Endothelial cell of umbilical vein (primary cell): ENCODE measurements around the gene GLRA2. TPM values are rescaled to one million over a fixed set of nuclear protein-coding genes. Genes with fewer than 3 reads are reported as not detected.

Experiments used
- BruUV-seq: library from RNA; stranded (reverse); fragments of 400-500 nt; replicated peaks from 2 replicates; lab custom pipeline; 2021; lab: Mats Ljungman, UMichigan
- CTCF ChIA-PET: fragments of 300-600, 350-600 bp; sonication (Branson Sonifier 250); formaldehyde crosslinking; loops from one replicate; lab custom pipeline; 2021; ENCODE audit warnings: antibody characterized with exemption, inconsistent platforms; lab: Charles Lee
- POLR2A ChIA-PET: fragments of 300-600, 350-600 bp; sonication (Branson Sonifier 250); formaldehyde crosslinking; loops from one replicate; lab custom pipeline; 2021; ENCODE audit warnings: antibody characterized with exemption, inconsistent platforms; lab: Charles Lee
- DNase-seq: peaks from one replicate; pipeline ENCODE4 v3.0.0-alpha.2; 2011; ENCODE audit warnings: low read depth, low spot score
- FAIRE-seq: peaks from 2 replicates; lab custom pipeline; 2011; peaks lifted over from hg19 to GRCh38; lab: Jason Lieb, UNC
- H2AFZ ChIP-seq: 2 replicates; pipeline ENCODE4 v1.6.0; 2012; ENCODE audit warnings: low read depth, low read length, control low read depth, inconsistent platforms
- H3K27ac ChIP-seq: 2 replicates; pipeline ENCODE4 v1.5.1; 2011; ENCODE audit warnings: low read depth, mild to moderate bottlenecking, control low read depth, low read length, moderate library complexity; ENCODE audit not compliant: insufficient read depth
- H3K27me3 ChIP-seq, 2 experiments: 2 replicates each; pipeline versions ENCODE4 v1.6.0 to v1.6.1; 2011; ENCODE audit warnings: low read length in 2 of 2, mixed read lengths in 1 of 2; ENCODE audit not compliant: control insufficient read depth in 2 of 2, insufficient read depth in 2 of 2
- H3K36me3 ChIP-seq, 2 experiments: 2 replicates in 1 of 2; 3 replicates in 1 of 2; pipeline ENCODE4 v1.5.1; 2011; ENCODE audit warnings: low read length in 2 of 2, mild to moderate bottlenecking in 1 of 2, moderate library complexity in 1 of 2; ENCODE audit not compliant: control insufficient read depth in 2 of 2, insufficient read depth in 2 of 2; ENCODE audit errors: extremely low read depth in 1 of 2
- H3K4me1 ChIP-seq: 3 replicates; pipeline ENCODE4 v1.5.1; 2011; ENCODE audit warnings: mild to moderate bottlenecking, low read length; ENCODE audit not compliant: control insufficient read depth, insufficient read depth; ENCODE audit errors: extremely low read depth
- H3K4me2 ChIP-seq: 2 replicates; pipeline ENCODE4 v1.6.1; 2011; ENCODE audit warnings: low read length, control low read depth, mixed read lengths; ENCODE audit not compliant: insufficient read depth
- H3K4me3 ChIP-seq, 3 experiments: fragments of 200-600 bp in 1 of 3; sonication (generic), shearing (Covaris generic) in 1 of 3; replicated peaks in 1 of 3; 2 replicates each; pipeline ENCODE4 v1.5.1; 2011 to 2016; ENCODE audit warnings: control low read depth in 3 of 3, low read length in 3 of 3, mild to moderate bottlenecking in 2 of 3, inconsistent platforms in 1 of 3, low read depth in 1 of 3, moderate library complexity in 1 of 3; ENCODE audit not compliant: insufficient read depth in 1 of 3
- H3K79me2 ChIP-seq: 2 replicates; pipeline ENCODE4 v1.6.0; 2012; ENCODE audit warnings: low read length, inconsistent platforms; ENCODE audit not compliant: control insufficient read depth, insufficient read depth
- H3K9ac ChIP-seq: replicated peaks from 2 replicates; pipeline ENCODE3; 2011; ENCODE audit warnings: low read length, control low read depth; ENCODE audit not compliant: insufficient read depth; ENCODE audit errors: extremely low read depth
- H3K9me1 ChIP-seq: replicated peaks from 3 replicates; pipeline ENCODE4 v1.6.0; 2011; ENCODE audit warnings: mild to moderate bottlenecking, low read length; ENCODE audit not compliant: control insufficient read depth, insufficient read depth; ENCODE audit errors: extremely low read depth
- H3K9me3 ChIP-seq: replicated peaks from 2 replicates; pipeline ENCODE4 v1.5.1; 2012; ENCODE audit warnings: low read length, inconsistent platforms; ENCODE audit not compliant: control insufficient read depth, insufficient read depth
- H4K20me1 ChIP-seq: replicated peaks from 2 replicates; pipeline ENCODE3; 2011; ENCODE audit warnings: mild to moderate bottlenecking, low read length; ENCODE audit not compliant: control insufficient read depth, insufficient read depth; ENCODE audit errors: extremely low read depth
- EZH2 ChIP-seq: IDR thresholded peaks from 2 replicates; pipeline ENCODE4 v1.6.1; 2012; ENCODE audit warnings: borderline replicate concordance, low read depth, mild to moderate bottlenecking, moderate library complexity, low read length, inconsistent platforms; ENCODE audit not compliant: severe bottlenecking
- FOS ChIP-seq: IDR thresholded peaks from 2 replicates; pipeline ENCODE4 v1.6.1; 2011; ENCODE audit warnings: mild to moderate bottlenecking, low read length, moderate library complexity, borderline replicate concordance; ENCODE audit not compliant: insufficient read depth
- GATA2 ChIP-seq: IDR thresholded peaks from 2 replicates; pipeline ENCODE4 v1.7.0; 2011; ENCODE audit warnings: low read depth, mild to moderate bottlenecking, moderate library complexity, mixed read lengths, low read length; ENCODE audit not compliant: insufficient read length, insufficient read depth
- JUN ChIP-seq: IDR thresholded peaks from 2 replicates; pipeline ENCODE4 v1.6.1; 2011; ENCODE audit warnings: borderline replicate concordance, low read depth; ENCODE audit not compliant: insufficient read length, insufficient read depth
- MYC ChIP-seq: IDR thresholded peaks from one replicate; pipeline ENCODE4 v1.6.1; 2011; ENCODE audit warnings: mild to moderate bottlenecking, low read depth, low read length
- POLR2A ChIP-seq: IDR thresholded peaks from 2 replicates; pipeline ENCODE4 v1.6.1; 2012; ENCODE audit warnings: low read depth, mild to moderate bottlenecking, control low read depth, low read length
- POLR2AphosphoS5 ChIP-seq: IDR thresholded peaks from 2 replicates; pipeline ENCODE4 v1.6.1; 2012; ENCODE audit warnings: low read depth, mild to moderate bottlenecking, control low read depth, low read length, moderate library complexity; ENCODE audit not compliant: insufficient read depth
- dilution Hi-C: fragments of 300-500 bp; cut with MboI; formaldehyde crosslinking; loops from one replicate; pipeline ENCODE4 v1.15.0; 2019; ENCODE audit warnings: low sequenced_read_pairs; ENCODE audit not compliant: extremely low pct_ligation_motif_present
- intact Hi-C: fragments of 100-400 bp; cut with micrococcal nuclease; formaldehyde crosslinking; loops from one replicate; pipeline ENCODE4 v1.10.0; 2022
- polyA plus RNA-seq, 4 experiments: library from polyadenylated mRNA; depleted of rRNA in 3 of 4; stranded (reverse) in 3 of 4; unstranded in 1 of 4; fragments of >200 nt; gene quantifications; 2 replicates each; pipeline versions ENCODE4 v1.2.1 to v1.2.3, GENCODE V29; 2011 to 2012; ENCODE audit warnings: missing spikeins in 1 of 4
- total RNA-seq: library from RNA; stranded (reverse); gene quantifications from 2 replicates; pipeline ENCODE4 v1.2.3, GENCODE V29; 2021
- TF ChIP-seq, protein P1 (sequence below): IDR thresholded peaks from 2 replicates; pipeline ENCODE4 v1.6.1; 2011; ENCODE audit not compliant: insufficient read depth, insufficient read length
- TF ChIP-seq, protein P2 (sequence below), 2 donors: IDR thresholded peaks; 1 replicate in 1 of 2; 2 replicates in 1 of 2; pipeline ENCODE4 v1.5.1; 2011; ENCODE audit warnings: low read length in 2 of 2, mild to moderate bottlenecking in 2 of 2, moderate library complexity in 2 of 2, control low read depth in 1 of 2, inconsistent platforms in 1 of 2, low read depth in 1 of 2; ENCODE audit not compliant: insufficient read depth in 1 of 2; ENCODE audit errors: extremely low read depth in 1 of 2

The GLRA2 gene
- total and polyA plus RNA-seq, 2 donors (not counting 3 experiments of a cell fraction or from before 2014, with no cell fraction given), result not detected

DNA sequence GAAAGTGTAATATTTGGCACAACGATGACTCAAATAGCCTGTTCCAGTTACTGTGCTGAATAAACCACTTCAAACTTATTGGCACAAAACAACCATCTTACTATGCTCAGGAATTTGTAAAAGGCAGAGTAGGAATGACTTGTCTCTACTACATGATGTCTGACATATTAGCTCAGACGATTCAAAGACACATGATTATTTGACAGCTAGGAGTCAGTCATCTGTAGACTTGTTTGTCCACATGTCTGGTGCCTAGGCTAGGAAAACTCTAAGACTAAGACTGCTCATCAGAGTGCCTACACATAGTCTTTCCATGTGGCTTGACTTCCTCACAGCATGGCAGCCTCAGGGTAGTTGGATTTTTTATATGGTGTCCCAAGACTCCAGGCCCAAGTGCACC lies 189.1 kb downstream of the GLRA2 start:
- intact Hi-C loops (no loop called here), dilution Hi-C loops (no loop called here)
- no TSS peak for BruUV-seq
- DNase-seq, result no peak
- Histone ChIP-seq H3K79me2 (no peaks in the 10 kb centered on the region), H3K36me3 (no peaks in the 10 kb centered on the region), H3K4me2 (no peak overlapping the region), H3K9ac (no peak overlapping the region), H3K4me1 (no peaks in the 10 kb centered on the region), H3K9me1 (no peaks in the 10 kb centered on the region), H3K9me3 (no peaks in the 10 kb centered on the region), H3K27ac (no peak overlapping the region), H3K27me3 (no peaks in the 10 kb centered on the region), H4K20me1 (no peaks in the 10 kb centered on the region), H2AFZ (no peak overlapping the region), H3K4me3 (no peak overlapping the region)
- CTCF ChIA-PET, result interaction anchor here (1.2 kb wide), 1 partner anchor 17 kb away, joined by 3 read pairs; no protein-coding TSS in a partner anchor
- POLR2A ChIA-PET, result no interaction called here
- no peak for FAIRE-seq
- TF ChIP-seq JUN (no peak), FOS (no peak), EZH2 (no peak), GATA2 (no peak), POLR2A (no peak), POLR2AphosphoS5 (no peak), MYC (no peak)
- TF ChIP-seq, protein P1, sequence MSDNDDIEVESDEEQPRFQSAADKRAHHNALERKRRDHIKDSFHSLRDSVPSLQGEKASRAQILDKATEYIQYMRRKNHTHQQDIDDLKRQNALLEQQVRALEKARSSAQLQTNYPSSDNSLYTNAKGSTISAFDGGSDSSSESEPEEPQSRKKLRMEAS, result no peak
- TF ChIP-seq, protein P2, sequence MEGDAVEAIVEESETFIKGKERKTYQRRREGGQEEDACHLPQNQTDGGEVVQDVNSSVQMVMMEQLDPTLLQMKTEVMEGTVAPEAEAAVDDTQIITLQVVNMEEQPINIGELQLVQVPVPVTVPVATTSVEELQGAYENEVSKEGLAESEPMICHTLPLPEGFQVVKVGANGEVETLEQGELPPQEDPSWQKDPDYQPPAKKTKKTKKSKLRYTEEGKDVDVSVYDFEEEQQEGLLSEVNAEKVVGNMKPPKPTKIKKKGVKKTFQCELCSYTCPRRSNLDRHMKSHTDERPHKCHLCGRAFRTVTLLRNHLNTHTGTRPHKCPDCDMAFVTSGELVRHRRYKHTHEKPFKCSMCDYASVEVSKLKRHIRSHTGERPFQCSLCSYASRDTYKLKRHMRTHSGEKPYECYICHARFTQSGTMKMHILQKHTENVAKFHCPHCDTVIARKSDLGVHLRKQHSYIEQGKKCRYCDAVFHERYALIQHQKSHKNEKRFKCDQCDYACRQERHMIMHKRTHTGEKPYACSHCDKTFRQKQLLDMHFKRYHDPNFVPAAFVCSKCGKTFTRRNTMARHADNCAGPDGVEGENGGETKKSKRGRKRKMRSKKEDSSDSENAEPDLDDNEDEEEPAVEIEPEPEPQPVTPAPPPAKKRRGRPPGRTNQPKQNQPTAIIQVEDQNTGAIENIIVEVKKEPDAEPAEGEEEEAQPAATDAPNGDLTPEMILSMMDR (IDR thresholded peaks at IDR 0.05; ENCODE audit: extremely low read depth in 1 of 2, insufficient read depth in 1 of 2, low read depth in 1 of 2, low read length in 2 of 2), result no peak
